ENCODE data around the gene XPNPEP2.

The XPNPEP2 gene

DNA sequence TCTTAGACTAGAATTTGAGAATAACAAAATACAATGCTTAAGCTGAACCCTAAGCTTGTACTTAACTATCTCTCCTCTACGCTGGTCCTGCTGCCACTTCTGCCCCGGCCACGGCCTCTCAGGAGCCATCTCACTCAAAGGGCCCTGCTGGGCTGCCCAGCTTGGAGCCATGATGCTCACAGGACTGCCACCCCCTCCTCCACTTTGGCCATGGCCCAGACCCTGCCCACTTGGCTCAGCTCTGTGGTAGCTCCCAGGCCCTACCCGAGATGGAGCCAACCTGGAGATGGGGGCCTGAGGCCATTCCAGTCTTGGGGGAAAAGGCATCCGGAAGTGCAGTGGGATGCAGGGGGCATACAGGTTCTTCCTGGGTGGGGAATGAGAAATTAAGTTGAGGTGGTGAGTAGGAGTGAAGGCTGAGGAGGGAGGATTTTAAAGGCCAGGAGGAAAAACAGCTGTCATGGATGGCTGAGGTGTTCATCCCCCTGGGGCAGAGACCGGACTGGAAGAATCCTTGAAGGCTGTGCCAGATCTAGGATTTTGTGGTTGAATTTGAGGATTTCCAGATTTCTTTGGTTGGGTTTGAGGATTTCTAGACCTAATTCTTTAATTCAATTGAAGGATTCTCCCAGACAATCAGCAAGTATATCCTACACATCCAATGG is 41.8 kb downstream of the XPNPEP2 start:
- no peak for DNase-seq

DNA sequence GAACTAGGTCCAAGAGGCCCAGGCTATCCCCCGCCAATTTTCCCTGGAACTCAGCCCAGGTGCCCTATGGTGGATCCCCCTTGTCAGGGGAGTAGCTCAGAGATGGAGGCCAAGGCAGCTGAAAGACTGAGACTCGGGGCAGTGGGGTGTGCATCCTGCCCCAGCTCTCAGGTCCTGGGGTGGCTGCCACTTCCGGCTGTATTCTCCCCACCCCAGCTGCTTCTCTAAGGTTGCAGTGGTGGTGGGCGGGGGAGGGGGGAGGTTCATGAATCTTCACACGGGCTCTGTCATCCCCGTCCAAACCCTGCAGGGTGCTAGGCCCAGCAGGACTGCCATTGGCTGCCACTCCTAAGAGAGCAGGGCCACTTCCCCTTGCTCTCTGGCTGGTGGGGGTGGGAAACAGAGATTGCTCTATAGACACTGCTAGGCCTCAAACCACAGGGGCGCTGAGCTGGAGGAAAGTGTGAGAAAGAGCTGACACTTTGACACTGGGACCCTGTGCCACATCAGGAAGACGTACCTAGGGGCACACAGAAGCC is 42.4 kb downstream of the XPNPEP2 start:
- no peak for DNase-seq

DNA sequence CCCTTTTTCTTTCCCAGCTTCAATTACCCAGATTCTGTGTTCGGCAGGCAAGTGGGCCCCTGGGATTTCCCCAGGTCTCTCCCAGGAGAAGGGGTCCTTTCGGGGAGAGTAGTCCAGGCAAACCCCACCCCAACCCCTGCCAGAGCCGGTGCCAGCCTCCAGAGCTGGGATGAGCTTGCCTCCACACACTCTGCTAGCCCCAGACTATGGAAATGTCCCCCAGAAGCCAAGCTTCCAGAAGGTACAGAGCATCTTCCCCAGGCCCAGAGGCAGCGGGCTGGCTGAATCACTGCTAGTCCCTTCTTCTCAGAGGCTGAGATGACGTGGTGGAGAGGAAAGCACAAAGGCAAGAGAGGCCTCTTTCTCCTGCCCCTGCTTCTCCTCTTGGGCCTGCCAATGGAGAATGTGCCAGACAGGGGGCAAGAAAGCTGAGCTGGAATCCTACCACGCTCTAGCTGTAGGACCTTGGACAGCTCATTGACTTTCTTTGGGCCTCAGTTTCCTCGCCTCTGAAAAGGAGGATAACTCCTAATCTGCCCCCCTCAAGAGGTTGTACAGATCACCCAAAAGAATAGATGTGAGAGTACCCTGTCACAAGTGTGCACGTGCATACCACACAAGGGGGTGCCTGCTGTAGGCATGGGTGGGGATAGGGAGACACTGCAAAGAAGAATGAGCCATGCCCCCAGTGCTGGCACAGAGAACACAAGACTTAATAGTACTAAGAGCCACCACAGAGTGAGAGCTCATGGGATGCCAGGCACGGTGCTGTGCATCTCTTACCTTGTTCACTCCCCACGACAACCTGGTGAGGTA is 43.1 kb downstream of the XPNPEP2 start:
- no peak for DNase-seq

DNA sequence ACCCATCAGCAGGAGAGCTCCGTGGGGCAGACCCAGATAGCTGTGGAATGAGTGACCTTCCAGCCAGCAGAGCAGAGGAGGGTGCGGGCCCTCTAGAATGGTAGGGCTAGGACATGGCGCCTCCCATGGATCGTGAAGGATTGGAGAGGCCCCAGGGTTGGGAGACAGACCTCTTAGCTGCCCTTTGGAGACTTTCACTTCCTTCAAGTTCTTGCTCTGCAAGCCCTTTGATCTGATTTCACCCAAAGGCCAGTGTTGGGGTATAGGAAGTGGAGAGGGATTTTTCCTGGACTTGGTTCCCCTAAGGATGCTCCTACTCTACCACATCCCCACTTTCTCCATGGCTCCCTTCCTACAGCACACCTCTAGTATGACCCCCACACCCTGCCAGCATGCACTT is 43.9 kb downstream of the XPNPEP2 start:
- DNase-seq: no peak

DNA sequence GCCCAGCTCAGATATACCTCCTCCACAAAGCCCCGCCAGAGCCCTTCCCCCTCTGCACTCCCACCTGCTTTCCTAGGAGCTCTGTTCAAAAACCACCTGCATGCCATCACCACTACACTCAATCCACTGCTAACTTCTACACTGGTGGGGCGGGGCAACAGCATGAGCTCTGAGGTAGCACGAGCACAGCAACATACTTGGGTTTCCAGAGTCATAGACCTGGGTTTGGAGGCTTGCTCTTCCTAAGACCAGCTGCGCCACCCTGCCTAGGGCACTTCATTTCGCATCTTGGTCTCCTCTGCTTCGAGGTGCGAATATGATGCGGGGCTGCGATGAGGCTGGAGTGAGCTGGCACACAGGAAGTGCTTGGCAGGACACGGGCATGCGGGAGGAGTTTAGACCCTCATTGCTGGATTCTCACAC is 44.5 kb downstream of the XPNPEP2 start:
- no peak for DNase-seq

DNA sequence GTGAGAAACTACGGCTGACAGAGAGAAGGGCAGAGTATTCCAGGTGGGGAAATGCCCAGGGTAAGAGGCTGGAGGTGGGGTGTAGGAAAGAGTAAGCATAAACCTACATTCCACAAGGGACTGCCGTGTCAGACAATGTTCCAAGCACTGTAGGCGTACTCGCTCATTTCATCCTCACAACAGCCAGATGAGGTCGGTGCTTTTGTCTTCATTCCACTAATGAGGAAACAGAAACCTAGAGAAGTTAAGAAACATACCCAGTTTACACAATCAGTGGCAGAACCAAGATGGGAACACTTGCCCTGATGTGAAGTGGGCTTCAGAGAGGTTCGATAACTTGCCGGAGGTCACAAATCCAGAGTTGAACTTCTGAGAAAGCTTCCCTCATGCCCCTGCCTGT is 45.6 kb downstream of the XPNPEP2 start:
- DNase-seq: no peak

DNA sequence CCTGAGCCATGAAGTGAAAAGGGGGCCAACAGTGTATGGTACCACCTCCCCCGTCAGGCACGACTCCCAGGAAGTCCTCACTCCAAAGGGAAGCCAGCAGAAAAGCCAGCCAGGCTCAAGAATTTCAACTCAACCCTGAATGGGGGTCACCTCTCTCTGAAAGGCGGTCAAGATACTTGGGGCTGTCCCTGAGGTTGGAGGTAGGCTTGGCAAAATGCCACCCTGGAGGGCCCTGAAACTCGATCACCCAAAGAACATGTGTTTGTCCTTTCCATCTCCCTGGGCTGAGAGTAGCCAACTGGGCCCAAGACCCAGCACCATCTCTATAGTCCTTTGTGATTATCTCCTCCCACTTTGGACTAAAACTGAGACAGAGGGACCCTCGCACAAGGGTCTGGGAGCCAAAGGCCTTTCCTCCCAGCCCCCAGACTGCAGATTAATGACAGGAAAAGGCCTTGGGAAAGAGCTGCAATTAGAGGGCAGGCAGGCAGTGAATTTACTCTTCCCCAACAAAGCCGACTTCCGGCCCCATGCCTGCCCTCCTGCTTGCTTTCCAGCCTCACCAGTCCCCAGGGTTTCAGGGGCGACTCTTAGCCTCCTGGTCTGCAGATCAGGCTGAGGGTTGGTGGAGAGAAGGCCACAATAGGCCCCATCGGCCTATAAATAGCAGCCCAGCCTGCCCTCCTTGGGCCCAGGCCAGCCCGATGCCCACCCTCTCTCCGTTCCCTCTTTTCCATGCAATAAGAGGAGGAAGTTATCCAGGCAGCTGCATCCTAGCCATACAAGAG is 46.6 kb downstream of the XPNPEP2 start:
- DNase-seq: no peak

DNA sequence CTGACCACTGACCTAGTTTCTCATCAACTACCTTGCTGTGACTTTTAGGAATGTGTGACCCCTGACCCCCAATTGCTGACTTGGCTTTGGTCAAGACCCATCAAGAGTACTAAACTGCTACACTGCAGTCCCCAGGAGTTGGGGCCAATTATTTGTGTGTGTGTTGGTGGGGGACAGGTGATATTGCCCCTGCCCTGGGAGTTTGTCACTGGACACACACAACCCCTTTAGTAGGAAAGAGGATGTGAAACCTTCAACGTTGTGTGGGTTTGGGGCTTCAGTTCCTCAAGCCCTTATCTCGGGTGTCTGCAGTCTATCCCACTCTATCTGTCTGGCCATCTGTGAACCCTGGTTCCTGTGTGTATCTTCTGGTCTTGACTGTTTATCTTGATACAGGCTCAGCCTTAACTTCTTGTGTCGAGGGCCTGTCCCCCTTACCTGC is 47.5 kb downstream of the XPNPEP2 start:
- no peak for DNase-seq

DNA sequence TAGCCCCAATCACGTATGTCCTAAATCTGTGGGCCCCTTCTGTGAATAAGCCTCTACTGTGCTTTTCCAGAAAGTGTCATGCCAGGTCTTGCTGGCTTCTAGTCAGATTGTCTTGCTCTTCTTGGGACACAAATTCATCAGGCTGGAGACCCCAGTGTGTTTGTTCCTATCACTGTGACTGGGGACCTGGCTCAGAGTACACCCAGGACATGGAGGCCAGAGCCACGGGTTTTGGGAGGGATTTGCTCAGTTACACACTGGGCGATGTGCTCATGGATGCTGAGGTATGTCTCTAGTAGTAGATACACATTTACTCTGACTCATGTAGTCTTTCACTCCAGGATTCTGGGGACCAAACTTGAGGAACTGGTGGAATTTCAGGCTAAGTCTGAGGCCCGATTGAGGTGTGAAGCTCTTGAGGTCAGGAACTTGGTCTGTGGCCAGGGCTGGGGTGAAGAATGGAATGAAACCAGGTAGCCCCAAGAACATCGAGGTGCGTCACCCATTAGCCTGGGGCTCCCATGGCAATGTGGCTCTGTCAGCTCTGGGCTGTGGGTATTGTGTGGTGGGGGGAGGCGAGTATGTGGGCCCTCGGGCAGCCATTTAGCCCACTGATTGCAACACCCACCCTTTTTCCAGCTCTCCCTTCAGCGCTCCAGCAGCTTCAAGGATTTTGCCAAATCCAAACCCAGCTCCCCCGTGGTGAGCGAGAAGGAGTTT is 48.7 kb downstream of the XPNPEP2 start:
- no peak for DNase-seq

DNA sequence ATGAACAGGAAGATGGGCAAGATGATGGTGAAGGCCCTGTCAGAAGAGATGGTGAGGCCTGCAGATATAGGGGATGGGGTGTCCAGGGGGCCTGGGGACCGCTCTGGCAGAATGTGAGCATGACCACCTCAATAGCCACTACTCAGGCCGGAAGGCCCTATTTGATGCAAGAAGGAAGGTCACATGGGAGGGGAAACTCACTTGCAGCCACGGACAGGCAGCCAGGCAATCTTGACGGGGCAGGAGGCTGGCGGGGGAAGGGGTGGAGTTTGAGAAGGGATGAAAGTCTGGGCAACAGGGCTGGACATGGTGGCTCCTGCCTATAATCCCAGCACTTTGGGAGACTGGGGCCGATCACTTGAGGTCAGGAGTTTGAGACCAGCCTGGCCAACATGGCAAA is 49.7 kb downstream of the XPNPEP2 start:
- no peak for DNase-seq

DNA sequence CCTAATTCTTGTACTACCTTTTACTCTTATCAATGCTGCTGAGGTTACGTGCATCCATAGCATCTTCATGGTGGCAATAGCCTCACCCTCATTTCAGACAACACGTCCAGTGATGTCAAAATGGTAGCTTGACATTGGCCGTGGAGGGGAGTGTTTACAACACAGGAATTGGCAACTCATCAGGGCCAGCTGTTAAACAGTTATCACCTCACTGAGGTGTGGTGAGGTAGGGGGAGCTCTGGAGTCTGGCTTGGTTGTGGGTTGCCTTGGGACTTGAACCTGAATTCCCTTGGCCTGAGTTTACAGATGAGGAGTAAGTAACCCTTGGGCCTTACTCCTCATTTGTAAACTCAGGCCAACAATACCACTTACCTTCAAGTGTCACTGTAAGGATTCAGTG is 51.4 kb downstream of the XPNPEP2 start:
- no peak for DNase-seq

DNA sequence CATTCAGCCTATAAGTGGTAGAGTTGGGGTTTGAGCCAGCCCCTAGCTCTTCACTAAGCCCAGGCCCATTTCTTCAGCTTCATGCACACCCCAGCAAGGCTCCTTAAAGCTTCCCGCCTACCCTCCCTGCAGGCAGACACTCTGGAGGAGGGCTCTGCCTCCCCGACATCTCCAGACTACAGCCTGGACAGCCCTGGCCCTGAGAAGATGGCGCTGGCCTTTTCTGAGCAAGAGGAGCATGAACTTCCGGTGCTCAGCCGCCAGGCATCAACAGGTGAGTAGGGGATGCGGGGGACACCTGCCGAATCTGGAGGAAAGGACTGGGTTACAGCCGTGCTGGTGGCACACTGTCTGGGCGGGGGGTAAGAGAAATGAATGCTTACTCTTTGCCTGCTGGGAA is 52.0 kb downstream of the XPNPEP2 start:
- DNase-seq: no peak

DNA sequence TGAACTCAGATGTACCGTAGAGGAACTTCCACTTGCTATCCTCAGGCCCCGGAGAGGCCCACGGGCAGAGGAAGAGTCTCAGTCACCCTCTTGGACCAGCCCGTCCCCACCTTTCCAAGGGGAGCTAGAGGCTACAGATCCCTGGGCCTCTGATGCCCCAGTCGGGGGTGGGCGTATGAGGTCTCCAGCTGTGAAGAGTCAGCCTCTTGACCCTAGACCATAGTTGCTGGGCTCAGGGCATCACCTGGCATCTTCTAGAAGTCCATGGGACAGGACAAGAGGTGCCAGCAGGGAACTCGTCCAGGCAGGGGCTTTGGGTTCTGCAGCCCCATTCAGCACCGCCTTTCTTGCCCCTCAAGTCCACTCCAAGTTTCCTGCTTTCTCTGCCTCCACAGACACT is 52.6 kb downstream of the XPNPEP2 start:
- no peak for DNase-seq

DNA sequence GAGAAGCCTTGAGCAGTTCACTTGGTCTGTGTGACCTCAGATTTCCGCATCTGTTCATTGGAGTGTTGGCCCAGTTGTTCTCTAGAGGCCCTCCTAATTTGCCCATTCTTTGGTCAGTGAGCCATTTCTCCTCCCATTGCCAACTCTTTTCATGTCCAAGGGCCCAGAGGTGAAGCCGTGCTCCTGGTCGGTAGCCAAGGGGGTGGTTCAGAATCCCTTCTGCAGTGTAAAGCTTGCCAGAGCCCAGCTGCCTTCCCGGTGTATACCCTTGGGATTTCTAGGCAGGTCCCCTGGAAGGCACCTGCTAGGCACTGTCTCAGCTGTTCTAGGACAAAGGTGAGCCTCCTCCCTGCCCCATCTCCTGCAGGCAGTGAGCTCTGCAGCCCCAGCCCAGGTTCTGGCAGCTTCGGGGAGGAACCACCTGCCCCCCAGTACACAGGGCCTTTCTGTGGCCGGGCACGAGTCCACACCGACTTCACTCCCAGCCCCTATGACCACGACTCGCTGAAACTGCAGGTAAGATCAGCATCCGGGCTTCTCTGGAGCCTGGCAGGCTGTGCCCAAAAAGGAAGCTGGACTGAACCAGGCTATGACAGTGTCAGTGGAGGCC is 53.3 kb downstream of the XPNPEP2 start:
- no peak for DNase-seq

DNA sequence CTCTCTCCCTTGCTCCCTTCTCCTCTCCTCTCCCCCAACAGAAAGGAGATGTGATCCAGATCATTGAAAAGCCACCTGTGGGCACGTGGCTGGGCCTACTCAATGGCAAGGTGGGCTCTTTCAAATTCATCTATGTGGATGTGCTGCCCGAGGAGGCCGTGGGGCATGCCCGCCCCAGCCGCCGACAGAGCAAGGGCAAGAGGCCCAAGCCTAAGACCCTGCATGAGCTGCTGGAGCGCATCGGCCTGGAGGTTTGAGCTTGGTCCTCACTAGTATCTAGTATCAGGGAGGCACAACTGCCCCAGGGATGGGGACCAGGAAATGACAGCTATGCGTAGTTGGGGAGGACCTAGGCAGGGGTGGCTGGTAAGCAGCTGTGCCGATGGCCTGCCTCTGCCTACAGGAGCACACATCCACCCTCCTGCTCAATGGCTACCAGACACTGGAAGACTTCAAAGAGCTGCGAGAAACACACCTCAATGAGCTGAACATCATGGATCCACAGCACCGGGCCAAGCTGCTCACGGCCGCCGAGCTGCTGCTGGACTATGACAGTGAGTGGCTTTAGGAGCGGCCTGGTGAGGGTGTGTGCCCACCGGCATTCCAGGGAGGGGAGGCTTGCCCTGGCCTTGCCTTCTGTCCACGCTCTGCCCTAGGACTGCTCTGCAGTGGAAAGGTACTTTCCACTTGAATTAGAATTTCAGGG is 54.0 kb downstream of the XPNPEP2 start:
- DNase-seq: no peak

DNA sequence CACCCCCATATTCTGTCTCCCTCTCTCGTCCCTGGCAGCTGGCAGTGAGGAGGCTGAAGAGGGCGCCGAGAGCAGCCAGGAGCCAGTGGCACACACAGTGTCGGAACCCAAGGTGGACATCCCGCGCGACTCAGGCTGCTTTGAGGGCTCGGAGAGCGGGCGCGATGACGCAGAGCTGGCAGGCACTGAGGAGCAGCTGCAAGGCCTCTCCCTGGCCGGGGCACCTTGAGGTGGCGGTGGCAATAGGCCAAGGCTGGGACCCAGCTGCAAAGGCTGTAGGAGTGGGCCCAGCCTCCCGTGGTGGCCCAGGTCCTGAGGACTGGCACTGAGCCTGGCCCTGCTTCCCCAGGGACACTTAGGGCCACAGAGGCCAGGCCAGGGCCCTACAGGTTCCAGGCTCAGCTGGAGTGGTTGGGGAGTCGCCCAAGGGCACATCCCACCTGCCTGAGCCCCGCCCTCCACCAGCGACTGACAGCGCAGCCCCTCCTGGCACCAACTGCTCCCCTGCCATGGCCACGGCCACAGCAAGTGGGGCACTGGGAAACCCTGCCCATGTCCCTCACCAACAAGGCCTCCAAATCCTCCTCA is 54.9 kb downstream of the XPNPEP2 start:
- no peak for DNase-seq

DNA sequence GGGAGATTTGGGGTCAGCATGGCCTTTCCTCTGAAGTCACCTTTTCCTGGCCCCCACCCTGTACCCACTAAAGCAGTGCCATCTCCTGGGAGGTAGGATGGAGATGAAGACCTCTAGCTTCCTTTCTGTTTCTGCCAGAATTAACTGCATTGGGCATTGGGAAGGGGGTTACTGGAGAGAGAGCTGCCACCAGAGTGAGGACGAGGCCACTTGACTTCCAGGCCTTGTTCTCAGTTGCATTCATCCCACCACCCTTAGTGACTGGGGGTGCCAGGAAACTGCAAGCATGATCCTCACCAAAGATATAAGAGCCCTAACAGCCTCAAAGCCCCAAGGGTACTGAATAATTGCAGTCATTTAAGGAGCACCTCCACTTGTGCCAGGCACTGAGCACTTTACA is 56.8 kb downstream of the XPNPEP2 start:
- DNase-seq: no peak

DNA sequence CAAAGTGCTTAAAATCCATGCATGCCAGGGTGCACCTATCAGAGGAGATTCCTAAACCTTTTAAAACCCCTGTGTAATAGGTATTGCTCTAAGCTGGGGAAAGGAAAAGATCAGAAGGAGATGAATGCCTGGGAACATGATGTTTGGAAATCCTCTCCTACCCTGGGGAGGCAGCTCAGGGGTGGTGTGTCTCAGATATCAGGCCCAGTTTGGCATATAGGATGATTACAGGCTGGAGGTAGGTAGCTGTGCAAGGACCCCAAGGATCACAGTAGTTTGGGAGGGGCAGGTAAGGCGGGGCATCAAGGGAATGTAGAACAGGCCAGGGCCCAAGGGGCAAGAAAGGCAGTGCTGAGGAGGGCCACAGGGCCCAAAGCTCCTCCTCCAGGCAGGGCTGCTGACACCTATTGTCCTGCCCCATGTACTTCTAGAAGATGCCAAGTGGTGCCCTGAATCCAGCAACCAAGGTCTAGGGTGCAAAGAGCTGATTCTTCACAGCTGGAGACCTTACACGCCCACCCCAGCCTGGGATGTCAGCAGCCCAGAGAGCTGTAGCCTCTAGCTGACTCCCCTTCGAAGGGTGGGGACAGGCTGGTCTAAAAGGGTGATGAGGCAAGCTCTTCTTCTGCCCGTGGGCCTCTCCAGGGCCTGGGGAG is 58.6 kb downstream of the XPNPEP2 start:
- DNase-seq: no peak

DNA sequence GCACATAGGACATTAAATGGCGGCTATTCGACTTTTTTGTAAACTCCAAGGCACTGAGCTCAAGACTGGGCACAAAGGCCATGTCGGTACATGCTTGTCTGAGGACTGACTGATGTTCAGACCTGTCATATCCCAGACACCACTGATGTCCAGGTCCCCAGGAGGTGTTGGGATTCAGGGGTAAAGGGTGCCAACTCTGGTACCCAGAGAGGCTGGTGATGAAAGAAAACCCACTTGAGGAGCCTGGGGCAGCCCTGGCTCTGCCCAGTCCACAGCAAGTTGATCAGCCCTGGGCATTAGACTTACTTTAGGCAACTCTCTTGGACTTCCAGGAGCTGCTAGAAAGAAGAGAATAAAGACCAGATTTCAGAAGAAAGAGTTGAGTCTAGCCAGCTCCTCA is 59.7 kb downstream of the XPNPEP2 start:
- no peak for DNase-seq

DNA sequence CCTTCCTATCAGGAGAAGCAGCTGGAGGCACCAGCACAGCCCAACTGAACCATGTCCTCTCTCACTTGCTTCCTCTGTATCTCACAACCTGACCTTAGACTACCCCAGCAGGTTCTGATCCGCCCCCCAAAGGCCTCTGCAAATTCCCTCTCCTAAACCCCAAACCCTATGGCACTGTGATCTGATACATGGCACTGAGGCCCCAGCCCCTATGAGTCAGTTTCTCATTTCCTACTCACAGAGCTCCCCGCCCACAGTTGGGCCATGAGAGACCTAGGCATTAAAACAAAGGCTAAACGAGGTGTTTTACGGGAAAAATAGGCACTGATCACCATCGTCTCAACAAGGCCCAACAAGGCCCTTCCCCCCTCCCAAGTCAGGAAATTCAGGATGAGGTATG is 60.1 kb downstream of the XPNPEP2 start:
- no peak for DNase-seq

DNA sequence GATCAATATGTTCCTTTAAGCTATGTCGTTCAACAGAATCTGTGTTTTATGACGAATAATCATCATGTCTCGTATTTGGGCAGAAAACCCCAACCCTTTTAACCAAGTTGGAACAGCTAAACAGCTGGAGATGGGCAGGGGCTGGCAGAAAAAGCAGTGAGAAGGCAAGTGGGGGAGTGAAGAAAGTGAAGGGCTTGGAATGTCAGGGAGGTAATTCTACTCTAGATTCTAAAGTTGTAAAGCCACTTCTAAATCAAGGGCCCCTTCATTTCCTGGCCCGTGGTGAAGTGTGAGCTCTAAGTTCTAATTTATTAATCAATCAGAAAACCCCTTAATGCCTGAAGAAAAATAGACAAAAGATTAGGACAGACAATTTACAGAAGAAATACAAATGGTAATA is 61.4 kb downstream of the XPNPEP2 start:
- no peak for DNase-seq
